GM21619 (cell line): Measurements from ENCODE around the gene DDX51.

Source experiments
- ATAC-seq: cut with Tn5 transposase; IDR thresholded peaks from one replicate; pipeline ENCODE4 v1.9.1; 2021; ENCODE audit not compliant: unreplicated experiment

The DDX51 gene

DNA sequence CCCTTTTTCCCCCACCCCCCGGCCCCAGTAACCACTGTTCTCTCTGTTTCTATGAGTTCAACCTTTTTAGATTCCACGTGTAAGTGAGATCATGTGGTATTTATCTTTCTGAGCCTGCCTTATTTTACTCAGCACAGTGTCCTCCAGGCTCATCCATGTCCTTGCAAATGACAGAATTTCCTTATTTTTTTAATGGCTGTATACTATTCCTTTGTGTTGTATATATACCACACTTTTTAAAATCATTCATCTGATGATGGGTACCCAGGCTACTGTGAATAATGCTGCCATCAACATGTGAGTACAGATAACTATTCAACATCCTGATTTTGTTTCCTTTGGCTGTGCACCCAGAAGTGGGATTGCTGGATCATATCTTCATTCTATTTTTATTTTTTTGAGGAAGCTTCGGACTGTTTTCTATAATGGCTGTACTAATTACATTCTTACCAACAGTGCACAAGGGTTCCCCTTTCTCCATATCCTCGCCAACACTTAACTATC, 54.7 kb downstream of the DDX51 start:
- ATAC-seq = no peak
